GM12864 (cell line): ENCODE results near the gene DPY19L3.

Source experiments
- DNase-seq: peaks from one replicate; pipeline ENCODE4 v3.0.0-alpha.2; 2011; ENCODE audit warnings: low read depth
- H3K4me3 ChIP-seq: 2 replicates; pipeline ENCODE4 v1.5.1; 2011; ENCODE audit warnings: mild to moderate bottlenecking, low read depth, low read length, control low read depth
- CTCF ChIP-seq: IDR thresholded peaks from 2 replicates; pipeline ENCODE4 v1.5.1; 2011; ENCODE audit warnings: low read depth, mild to moderate bottlenecking, moderate library complexity, low read length, control low read depth, inconsistent platforms; ENCODE audit errors: missing control alignments

DPY19L3 gene

DNA sequence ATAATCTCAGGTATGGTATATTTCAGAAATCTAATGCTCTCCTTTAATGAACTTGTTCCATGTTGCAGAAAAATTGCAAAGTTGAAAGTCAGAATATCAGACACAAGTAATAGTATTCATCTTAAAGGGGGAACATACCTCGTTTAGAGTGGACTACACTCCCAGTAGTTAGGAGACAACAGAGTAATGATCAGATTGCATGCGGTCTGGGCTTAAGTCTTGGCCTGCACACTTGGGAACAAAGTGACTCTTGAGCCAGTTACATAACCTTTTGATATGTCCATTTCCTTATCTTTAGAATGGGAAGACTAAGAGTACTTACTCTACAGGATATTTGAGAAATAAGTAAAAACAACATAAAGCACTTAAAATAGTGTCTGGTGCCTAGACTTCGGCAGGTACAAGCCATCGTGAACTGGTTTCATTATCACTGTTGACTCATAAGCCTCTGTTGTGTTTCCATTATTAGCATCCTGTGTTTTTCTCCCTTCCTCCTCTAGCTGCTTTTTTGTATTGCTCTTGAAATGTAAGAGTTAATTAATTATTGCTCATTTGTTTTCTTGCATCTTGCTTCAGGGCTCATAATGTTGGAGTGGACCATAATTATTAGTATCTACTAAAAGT lies 53.0 kb downstream of the DPY19L3 start:
- peak; percentile 57 for DNase-seq
- no peak for TF ChIP-seq CTCF
- H3K4me3 ChIP-seq, result peak overlapping the region; percentile 24; the same call in 1 of the 2 replicates

- no peak for DNase-seq
- TF ChIP-seq CTCF, result no peak
- no peak overlapping the region for H3K4me3 ChIP-seq
Measured at GRCh38 chr19:32459204-32459865, 53.8 kb downstream of the DPY19L3 start.

- no peak for DNase-seq
- H3K4me3 ChIP-seq, result no peak overlapping the region
- TF ChIP-seq CTCF, result no peak
Measured at GRCh38 chr19:32460476-32460875, 54.9 kb downstream of the DPY19L3 start.

DNA sequence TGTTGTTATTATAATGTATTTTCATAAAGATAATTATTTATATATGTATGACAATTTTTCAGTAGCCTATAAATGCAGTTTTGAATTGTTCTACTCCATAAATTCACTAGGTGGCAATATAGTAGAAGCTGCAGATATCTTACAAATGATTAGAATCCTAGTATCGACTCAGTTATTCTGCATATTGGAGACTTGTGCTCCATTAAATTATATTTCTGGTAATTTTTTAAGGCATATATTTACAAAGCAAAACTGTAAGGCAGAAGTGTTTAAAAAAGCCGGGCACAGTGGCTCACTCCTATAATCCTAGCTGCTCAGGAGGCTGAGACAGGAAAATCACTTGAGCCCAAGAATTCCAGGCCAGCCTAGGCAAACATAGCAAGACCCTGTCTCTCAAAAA lies 58.7 kb downstream of the DPY19L3 start:
- TF ChIP-seq CTCF, result no peak
- no peak overlapping the region for H3K4me3 ChIP-seq
- DNase-seq, result no peak

DNA sequence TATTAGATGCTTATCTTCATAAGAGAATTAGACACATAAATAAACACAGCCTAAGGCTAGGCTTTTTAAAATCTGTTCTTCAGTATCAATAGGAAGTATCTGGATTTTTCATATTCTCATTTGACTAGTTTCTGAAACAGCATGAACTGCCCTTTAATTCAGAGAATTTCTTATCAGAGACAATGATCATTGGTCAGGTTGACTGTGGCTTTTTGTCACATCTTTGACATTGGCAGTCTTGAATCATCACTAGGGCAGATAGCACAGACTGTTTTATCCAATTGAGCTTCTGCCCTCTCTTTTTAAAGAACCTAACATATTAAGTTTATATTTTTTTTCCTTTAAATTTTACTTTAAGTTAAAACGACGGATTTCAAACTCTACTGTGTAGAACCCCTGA lies 59.6 kb downstream of the DPY19L3 start:
- TF ChIP-seq CTCF, result no peak
- DNase-seq, result no peak
- no peak overlapping the region for H3K4me3 ChIP-seq

DNA sequence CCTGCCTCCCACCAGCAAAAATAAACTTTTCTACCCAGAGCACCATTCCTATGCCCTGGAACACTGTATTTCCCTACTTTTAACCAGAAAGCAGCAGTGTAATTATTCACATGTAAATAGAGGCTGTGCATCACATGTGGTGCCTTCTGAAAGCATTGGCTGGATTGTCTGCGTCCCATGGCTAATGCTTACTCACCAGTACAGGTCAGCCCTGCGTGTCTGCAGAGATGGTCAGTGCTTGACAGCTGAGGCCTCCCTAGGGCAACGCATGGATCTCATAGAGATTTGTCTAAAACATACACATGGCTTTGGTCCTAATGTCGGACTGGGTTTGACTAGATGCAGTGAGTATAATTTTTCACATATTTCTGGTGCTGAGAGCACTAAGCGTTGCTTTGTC lies 64.2 kb downstream of the DPY19L3 start:
- no peak overlapping the region for H3K4me3 ChIP-seq
- no peak for DNase-seq
- no peak for TF ChIP-seq CTCF

DNA sequence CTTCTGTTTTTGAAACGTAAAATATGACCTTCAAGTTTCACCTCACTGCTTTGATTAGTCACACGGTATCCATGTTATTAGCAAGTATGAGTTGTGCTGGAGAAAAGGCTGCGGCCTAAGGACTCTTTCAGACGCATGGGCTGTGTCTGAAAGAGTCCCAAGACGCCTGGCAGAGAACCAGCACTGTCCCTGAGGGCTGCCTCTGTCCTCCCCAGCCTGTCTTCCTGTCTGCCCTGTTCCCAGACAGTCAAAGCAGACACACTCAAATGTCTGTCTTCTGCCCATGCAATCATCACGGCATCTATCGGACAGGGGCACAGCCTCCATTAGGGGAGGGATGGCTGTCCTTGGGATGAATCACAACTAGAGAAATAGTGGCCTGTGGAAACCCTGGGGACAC lies 65.5 kb downstream of the DPY19L3 start:
- no peak for DNase-seq
- TF ChIP-seq CTCF, result no peak
- H3K4me3 ChIP-seq, result no peak overlapping the region
